GM12801 (cell line): ENCODE measurements around the gene RAD23A.

Source experiments
- CTCF ChIP-seq: IDR thresholded peaks from one replicate; pipeline ENCODE4 v1.5.1; 2011; ENCODE audit warnings: control low read depth; ENCODE audit not compliant: insufficient read length; ENCODE audit errors: extremely low read depth

Gene RAD23A

GRCh38 chr19:12947702-12948611, 2.3 kb downstream of the RAD23A start:
- TF ChIP-seq CTCF = no peak

DNA sequence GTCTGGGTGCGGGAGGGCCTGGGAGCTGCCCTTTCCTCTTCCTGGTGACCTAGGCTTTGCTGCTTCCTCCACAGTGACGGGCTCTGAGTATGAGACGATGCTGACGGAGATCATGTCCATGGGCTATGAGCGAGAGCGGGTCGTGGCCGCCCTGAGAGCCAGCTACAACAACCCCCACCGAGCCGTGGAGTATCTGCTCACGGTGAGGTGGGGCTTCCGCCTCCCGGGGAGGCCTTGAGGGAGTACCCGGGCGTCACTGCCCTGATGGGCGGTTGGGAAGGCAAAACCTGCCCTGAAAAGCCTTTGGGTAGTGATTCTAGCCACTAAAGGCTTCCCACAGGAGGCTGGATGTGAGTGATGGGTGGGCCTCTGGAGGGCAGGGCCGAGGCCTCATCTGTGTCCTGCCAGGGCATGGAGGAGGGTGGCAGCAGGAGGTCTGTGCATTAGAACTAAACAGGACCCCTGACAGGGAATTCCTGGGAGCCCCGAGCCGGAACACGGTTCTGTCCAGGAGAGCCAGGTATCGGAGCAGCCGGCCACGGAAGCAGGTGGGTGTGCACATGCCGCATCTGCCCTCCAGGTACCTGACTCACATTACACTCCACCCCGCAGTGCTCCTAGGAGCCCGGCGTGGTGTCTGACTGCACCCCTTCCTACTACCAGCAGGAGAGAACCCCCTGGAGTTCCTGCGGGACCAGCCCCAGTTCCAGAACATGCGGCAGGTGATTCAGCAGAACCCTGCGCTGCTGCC, 3.1 kb downstream of the RAD23A start:
- no peak for TF ChIP-seq CTCF

DNA sequence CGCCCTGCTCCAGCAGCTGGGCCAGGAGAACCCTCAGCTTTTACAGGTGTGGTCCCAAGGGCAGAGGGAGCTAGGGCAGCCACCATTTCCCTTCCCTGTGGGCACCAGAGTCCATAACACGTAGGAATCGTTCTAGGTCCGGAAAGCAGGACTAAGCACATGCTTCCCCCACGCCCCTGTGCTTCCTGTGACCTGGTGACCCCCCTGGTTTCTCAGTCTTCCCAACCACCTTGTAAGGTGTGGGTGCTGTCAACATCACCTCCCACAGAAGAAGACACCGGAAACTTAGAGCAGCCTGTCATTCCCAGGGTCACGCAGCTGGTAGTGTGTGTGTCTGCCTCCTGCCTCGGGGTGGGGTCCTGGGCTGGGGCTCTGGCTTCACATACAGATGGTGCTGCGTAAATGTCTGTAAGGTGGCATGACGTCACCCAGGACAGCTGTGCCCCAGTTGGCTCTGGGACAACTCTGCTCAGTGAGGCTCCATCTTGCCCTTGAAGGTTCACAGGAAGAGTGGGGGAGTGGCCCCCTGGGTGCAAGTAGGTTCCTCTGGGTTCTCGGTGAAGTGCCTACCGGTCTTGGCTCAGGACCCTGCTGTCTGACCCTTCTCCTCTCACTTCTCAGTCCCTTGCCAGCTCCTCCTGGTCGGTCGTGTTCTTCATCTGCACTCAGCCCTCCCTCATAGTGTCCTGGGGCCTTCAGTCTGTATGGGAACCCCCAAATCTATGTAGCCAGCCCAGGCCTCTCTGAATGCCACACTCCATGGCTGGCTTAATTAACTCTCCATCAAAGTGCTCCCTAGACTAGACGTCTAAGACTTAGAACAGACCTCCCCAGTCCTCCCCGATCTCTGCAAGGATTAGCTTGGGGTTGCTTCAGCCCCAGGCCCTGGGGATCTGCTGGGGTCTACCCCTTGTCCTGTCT, 4.0 kb downstream of the RAD23A start:
- TF ChIP-seq CTCF = no peak

DNA sequence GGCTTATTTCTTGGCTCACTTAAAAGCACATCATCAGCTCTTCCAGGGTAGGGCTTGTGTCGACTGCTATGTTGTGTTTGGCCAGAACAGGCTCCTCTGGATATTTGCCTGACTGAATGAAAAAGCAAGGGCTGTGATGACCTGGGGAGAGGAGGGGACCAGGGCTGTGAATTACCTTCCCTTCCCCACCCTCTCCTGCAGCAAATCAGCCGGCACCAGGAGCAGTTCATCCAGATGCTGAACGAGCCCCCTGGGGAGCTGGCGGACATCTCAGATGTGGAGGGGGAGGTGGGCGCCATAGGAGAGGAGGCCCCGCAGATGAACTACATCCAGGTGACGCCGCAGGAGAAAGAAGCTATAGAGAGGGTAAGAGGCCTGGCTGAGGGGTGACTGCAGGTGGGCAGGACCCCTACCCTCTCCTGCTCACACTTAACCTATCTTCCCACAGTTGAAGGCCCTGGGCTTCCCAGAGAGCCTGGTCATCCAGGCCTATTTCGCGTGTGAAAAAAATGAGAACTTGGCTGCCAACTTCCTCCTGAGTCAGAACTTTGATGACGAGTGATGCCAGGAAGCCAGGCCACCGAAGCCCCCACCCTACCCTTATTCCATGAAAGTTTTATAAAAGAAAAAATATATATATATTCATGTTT, 7.0 kb downstream of the RAD23A start:
- no peak for TF ChIP-seq CTCF

DNA sequence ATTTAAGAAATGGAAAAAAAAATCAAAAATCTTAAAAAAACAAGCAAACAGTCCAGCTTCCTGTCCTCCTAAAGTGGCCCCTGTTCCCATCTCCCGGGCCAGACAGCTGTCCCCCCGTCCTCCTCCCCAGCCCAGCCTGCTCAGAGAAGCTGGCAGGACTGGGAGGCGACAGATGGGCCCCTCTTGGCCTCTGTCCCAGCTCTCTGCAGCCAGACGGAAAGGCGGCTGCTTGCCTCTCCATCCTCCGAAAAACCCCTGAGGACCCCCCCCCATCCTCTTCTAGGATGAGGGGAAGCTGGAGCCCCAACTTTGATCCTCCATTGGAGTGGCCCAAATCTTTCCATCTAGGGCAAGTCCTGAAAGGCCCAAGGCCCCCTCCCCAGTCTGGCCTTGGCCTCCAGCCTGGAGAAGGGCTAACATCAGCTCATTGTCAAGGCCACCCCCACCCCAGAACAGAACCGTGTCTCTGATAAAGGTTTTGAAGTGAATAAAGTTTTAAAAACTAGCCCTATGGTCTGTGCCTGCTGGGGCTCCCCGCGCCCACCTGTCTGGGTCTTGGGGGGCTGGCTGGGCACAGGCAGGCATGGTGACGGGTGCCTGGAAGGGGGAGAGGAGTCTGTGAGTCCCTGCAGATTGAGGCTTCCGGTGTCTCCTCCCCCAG, 7.6 kb downstream of the RAD23A start:
- no peak for TF ChIP-seq CTCF

DNA sequence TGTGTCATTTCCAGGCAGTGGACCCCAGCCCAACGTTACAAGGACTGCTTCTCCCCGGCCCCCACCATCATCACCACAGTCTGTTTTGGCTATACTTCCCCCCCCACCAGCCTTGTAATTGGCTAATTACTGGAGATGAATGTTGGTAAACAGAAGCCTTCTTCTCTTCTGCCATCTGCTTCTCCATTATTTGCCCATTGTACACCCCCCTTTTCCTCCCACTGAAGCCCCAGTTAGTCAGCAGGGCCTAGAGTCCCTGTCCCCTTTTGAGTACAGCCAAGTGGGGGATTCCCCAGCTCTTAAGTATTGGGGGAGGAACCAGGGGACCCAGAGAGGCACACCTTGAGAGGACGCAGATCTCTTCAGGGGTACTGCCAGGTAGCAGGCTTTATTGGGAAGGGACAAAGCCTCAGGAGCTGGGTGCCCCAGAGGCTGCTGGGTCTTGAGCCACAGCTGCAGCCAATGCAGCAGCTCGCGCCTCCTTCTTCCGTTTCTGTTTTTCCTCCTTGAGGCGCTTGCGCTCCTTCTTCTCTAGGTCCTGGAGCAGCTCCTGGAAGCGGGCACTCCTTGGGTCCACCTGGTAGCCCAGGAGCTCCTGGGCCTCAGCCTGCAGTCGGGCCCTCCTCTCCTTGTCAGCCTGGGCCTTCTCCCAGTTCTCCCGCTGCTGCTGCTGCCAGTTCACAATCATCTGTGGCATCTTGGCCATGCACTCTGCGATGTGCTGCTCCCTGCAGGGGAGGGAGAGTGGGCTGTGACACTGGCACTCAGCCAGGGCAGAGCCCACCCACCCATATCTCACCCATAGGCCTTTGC, 8.3 kb downstream of the RAD23A start:
- TF ChIP-seq CTCF = no peak
